ENCODE measurements around the gene CKB. TPM values are rescaled to one million over a fixed set of nuclear protein-coding genes. Genes with fewer than 3 reads are reported as not detected.
A peak's percentile ranks its signal among the peaks of the same experiment; 100 is the strongest.

The CKB gene
- total and polyA plus RNA-seq, 4 donors, result 9.0 to 32.9 (median 20.4) TPM

DNA sequence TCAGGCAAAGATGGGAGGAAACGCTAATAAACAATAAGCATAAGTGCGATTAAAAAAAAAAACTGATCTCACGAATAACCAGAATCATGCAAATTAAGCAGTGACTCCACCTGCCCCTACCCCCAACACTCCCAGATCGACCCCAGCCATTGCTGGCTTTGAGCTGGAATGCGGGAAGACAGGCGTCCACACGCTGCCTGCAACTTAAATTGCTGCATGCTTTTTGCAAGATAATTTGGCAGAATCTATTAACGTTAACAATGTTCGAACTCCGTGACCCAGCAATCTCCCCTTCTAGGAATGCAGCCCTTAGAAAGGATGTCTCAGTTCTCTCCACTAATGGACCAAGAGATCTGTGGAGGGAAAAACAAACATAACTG lies 935 bp upstream of the CKB start:
- DNase-seq (ENCODE audit: low spot score), result no peak
- H3K27me3 ChIP-seq (ENCODE audit: control insufficient read depth in 4 of 4, insufficient read depth in 4 of 4, low read length in 3 of 4), result no peaks in the 10 kb centered on the region
- H3K4me1 ChIP-seq (ENCODE audit: control insufficient read depth in 4 of 4, insufficient read depth in 4 of 4, low read length in 3 of 4), result peaks cover 28 to 75% (median 35%) of the 10 kb centered on the region in 4 donors
- H3K27ac ChIP-seq (ENCODE audit: low read depth in 1 of 2, low read length in 2 of 2), result no peak overlapping the region
- no peaks in the 10 kb centered on the region for H3K9me3 ChIP-seq (ENCODE audit: control insufficient read depth in 4 of 4, low read length in 3 of 4)
- H3K36me3 ChIP-seq (ENCODE audit: control insufficient read depth in 4 of 4, insufficient read depth in 3 of 4, low read depth in 1 of 4, low read length in 3 of 4), result no peaks in the 10 kb centered on the region
- no peak overlapping the region for H3K4me3 ChIP-seq (ENCODE audit: low read depth in 1 of 3, low read length in 3 of 3)
- no peak overlapping the region for H3K9ac ChIP-seq (ENCODE audit: low read depth in 1 of 2, low read length in 2 of 2)
- TF ChIP-seq EGR1 (IDR thresholded peaks at IDR 0.05; ENCODE audit: low read depth in 2 of 2) (no peak), RAD21 (IDR thresholded peaks at IDR 0.05) (no peak), TAF1 (conservative IDR thresholded peaks at IDR 0.05) (no peak), GABPA (IDR thresholded peaks at IDR 0.05 in 1 of 2, conservative IDR thresholded peaks at IDR 0.05 in 1 of 2) (no peak), FOXA1 (IDR thresholded peaks at IDR 0.05) (no peak)
- TF ChIP-seq, protein P1, sequence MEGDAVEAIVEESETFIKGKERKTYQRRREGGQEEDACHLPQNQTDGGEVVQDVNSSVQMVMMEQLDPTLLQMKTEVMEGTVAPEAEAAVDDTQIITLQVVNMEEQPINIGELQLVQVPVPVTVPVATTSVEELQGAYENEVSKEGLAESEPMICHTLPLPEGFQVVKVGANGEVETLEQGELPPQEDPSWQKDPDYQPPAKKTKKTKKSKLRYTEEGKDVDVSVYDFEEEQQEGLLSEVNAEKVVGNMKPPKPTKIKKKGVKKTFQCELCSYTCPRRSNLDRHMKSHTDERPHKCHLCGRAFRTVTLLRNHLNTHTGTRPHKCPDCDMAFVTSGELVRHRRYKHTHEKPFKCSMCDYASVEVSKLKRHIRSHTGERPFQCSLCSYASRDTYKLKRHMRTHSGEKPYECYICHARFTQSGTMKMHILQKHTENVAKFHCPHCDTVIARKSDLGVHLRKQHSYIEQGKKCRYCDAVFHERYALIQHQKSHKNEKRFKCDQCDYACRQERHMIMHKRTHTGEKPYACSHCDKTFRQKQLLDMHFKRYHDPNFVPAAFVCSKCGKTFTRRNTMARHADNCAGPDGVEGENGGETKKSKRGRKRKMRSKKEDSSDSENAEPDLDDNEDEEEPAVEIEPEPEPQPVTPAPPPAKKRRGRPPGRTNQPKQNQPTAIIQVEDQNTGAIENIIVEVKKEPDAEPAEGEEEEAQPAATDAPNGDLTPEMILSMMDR (IDR thresholded peaks at IDR 0.05; ENCODE audit: low read depth, low read length, missing input control), result no peak
- TF ChIP-seq, protein P2, sequence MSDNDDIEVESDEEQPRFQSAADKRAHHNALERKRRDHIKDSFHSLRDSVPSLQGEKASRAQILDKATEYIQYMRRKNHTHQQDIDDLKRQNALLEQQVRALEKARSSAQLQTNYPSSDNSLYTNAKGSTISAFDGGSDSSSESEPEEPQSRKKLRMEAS (IDR thresholded peaks at IDR 0.05), result no peak
- TF ChIP-seq, protein P3, sequence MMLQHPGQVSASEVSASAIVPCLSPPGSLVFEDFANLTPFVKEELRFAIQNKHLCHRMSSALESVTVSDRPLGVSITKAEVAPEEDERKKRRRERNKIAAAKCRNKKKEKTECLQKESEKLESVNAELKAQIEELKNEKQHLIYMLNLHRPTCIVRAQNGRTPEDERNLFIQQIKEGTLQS (IDR thresholded peaks at IDR 0.05), result no peak
- 72% methylated on average over 10 of the region's 10 CpGs for WGBS

DNA sequence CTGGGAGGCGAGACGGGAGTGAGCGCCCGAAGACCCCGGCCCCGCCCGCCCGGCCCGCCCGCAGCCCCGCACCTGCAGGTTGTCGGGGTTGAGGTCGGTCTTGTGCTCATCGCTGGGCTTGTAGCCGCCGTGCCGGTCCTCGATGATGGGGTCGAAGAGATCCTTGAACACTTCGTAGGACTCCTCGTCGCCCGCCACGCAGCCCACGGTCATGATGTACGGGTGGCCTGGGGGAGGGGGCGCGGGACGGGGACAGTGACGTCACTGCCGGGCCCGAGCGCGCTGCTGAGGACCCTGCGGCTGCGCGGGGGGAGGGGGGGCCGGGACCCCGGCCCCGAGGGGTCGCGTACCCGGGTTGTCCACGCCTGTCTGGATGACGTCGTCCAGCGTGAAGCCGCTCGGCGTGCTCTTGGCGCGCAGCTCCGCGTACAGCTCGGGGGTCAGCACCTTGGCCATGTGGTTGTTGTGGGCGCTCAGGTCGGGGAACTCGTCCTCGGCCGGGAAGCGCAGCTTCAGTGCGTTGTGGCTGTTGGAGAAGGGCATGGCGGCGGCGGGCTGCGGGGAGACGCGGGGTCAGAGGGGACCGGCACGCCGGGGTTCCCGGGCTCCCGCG lies 573 bp downstream of the CKB start:
- no peak for TF ChIP-seq TAF1 (conservative IDR thresholded peaks at IDR 0.05)
- TF ChIP-seq HNF4A (conservative IDR thresholded peaks at IDR 0.05), result no peak
- no peak for TF ChIP-seq SP1 (IDR thresholded peaks at IDR 0.05)
- TF ChIP-seq NR2F2 (IDR thresholded peaks at IDR 0.05), result no peak
- TF ChIP-seq, protein P2 (IDR thresholded peaks at IDR 0.05), result no peak
- TF ChIP-seq HNF4G (IDR thresholded peaks at IDR 0.05), result no peak
- no peak for TF ChIP-seq YY1 (IDR thresholded peaks at IDR 0.05)
- WGBS, result 4% methylated on average over 74 of the region's 74 CpGs
- no peaks in the 10 kb centered on the region for H3K9me3 ChIP-seq (ENCODE audit: control insufficient read depth in 4 of 4, low read length in 3 of 4)
- no peaks in the 10 kb centered on the region for H3K36me3 ChIP-seq (ENCODE audit: control insufficient read depth in 4 of 4, insufficient read depth in 3 of 4, low read depth in 1 of 4, low read length in 3 of 4)
- H3K4me1 ChIP-seq (ENCODE audit: control insufficient read depth in 4 of 4, insufficient read depth in 4 of 4, low read length in 3 of 4), result peaks cover 20 to 66% (median 32%) of the 10 kb centered on the region in 4 donors
- peak overlapping the region in 1 of 3 donors; percentile 51 for H3K4me3 ChIP-seq (ENCODE audit: low read depth in 1 of 3, low read length in 3 of 3)
- no peak for DNase-seq (ENCODE audit: low spot score)
- H3K9ac ChIP-seq (ENCODE audit: low read depth in 1 of 2, low read length in 2 of 2), result no peak overlapping the region
- peak overlapping the region in 1 of 2 donors; percentile 12 for H3K27ac ChIP-seq (ENCODE audit: low read depth in 1 of 2, low read length in 2 of 2)
- no peaks in the 10 kb centered on the region for H3K27me3 ChIP-seq (ENCODE audit: control insufficient read depth in 4 of 4, insufficient read depth in 4 of 4, low read length in 3 of 4)

DNA sequence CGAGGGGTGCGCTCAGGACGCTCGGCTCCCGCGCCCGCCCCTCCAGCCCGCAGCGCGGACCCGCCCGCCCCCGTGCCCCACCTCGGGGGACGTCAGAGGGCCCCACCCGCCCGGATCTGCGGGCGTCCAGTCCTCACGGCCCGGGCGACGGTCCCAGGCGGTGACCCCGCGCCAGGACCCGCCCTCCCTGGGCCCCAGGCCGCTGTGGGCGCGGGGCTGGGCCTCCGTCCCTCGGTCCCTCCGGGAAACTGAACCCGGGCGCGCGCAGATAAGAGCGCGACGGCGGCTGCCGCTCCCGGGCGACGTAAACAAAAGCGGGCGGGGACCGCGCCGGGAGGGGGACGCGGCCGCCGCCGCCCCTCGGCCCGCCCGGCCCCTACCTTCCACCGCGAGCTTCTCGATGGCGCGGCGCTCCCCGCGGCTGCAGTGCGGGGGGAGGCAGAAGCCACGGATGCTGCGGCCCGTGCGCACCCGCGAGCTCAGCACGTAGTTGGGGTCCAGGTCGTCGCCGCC lies 1.1 kb downstream of the CKB start:
- Histone ChIP-seq H3K9me3 (ENCODE audit: control insufficient read depth in 4 of 4, low read length in 3 of 4) (no peaks in the 10 kb centered on the region), H3K9ac (ENCODE audit: low read depth in 1 of 2, low read length in 2 of 2) (no peak overlapping the region), H3K4me3 (ENCODE audit: low read depth in 1 of 3, low read length in 3 of 3) (peak overlapping the region in 2 of 3 donors; percentile 29 to 51), H3K36me3 (ENCODE audit: control insufficient read depth in 4 of 4, insufficient read depth in 3 of 4, low read depth in 1 of 4, low read length in 3 of 4) (no peaks in the 10 kb centered on the region), H3K27me3 (ENCODE audit: control insufficient read depth in 4 of 4, insufficient read depth in 4 of 4, low read length in 3 of 4) (no peaks in the 10 kb centered on the region), H3K4me1 (ENCODE audit: control insufficient read depth in 4 of 4, insufficient read depth in 4 of 4, low read length in 3 of 4) (peaks cover 16 to 60% (median 32%) of the 10 kb centered on the region in 4 donors), H3K27ac (ENCODE audit: low read depth in 1 of 2, low read length in 2 of 2) (peak overlapping the region in 1 of 2 donors; percentile 12)
- WGBS, result under 1% methylated on average over 77 of the region's 77 CpGs
- DNase-seq (ENCODE audit: low spot score), result no peak
- TF ChIP-seq NR2F2 (IDR thresholded peaks at IDR 0.05), result no peak
- TF ChIP-seq HNF4G (IDR thresholded peaks at IDR 0.05), result no peak
- TF ChIP-seq, protein P3 (IDR thresholded peaks at IDR 0.05), result no peak
- no peak for TF ChIP-seq SP1 (IDR thresholded peaks at IDR 0.05)
- TF ChIP-seq YY1 (IDR thresholded peaks at IDR 0.05), result no peak
- no peak for TF ChIP-seq FOXA1 (IDR thresholded peaks at IDR 0.05)
- no peak for TF ChIP-seq TAF1 (conservative IDR thresholded peaks at IDR 0.05)
- no peak for TF ChIP-seq FOXA2 (IDR thresholded peaks at IDR 0.05)
- TF ChIP-seq, protein P2 (IDR thresholded peaks at IDR 0.05), result no peak
- TF ChIP-seq, protein P1 (IDR thresholded peaks at IDR 0.05; ENCODE audit: low read depth, low read length, missing input control), result no peak
- TF ChIP-seq RXRA (IDR thresholded peaks at IDR 0.05), result no peak
- TF ChIP-seq, protein P4, sequence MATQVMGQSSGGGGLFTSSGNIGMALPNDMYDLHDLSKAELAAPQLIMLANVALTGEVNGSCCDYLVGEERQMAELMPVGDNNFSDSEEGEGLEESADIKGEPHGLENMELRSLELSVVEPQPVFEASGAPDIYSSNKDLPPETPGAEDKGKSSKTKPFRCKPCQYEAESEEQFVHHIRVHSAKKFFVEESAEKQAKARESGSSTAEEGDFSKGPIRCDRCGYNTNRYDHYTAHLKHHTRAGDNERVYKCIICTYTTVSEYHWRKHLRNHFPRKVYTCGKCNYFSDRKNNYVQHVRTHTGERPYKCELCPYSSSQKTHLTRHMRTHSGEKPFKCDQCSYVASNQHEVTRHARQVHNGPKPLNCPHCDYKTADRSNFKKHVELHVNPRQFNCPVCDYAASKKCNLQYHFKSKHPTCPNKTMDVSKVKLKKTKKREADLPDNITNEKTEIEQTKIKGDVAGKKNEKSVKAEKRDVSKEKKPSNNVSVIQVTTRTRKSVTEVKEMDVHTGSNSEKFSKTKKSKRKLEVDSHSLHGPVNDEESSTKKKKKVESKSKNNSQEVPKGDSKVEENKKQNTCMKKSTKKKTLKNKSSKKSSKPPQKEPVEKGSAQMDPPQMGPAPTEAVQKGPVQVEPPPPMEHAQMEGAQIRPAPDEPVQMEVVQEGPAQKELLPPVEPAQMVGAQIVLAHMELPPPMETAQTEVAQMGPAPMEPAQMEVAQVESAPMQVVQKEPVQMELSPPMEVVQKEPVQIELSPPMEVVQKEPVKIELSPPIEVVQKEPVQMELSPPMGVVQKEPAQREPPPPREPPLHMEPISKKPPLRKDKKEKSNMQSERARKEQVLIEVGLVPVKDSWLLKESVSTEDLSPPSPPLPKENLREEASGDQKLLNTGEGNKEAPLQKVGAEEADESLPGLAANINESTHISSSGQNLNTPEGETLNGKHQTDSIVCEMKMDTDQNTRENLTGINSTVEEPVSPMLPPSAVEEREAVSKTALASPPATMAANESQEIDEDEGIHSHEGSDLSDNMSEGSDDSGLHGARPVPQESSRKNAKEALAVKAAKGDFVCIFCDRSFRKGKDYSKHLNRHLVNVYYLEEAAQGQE (IDR thresholded peaks at IDR 0.05), result no peak
- TF ChIP-seq JUND (IDR thresholded peaks at IDR 0.05), result no peak

Measured in liver (tissue), 9 donors.